Bronchial epithelial cell (primary cell): ENCODE measurements around the gene EVA1C. TPM values are rescaled to one million over a fixed set of nuclear protein-coding genes. Genes with fewer than 3 reads are reported as not detected.

Experiments
- DNase-seq: peaks from one replicate; pipeline ENCODE4 v3.0.0-alpha.2; 2010; ENCODE audit warnings: low read depth
- FAIRE-seq: peaks from 2 replicates; lab custom pipeline; 2011; peaks lifted over from hg19 to GRCh38; lab: Jason Lieb, UNC
- H3K27me3 ChIP-seq: 2 replicates; pipeline ENCODE4 v1.5.1; 2011; ENCODE audit warnings: low read length; ENCODE audit not compliant: control insufficient read depth, insufficient read depth
- H3K36me3 ChIP-seq: 2 replicates; pipeline ENCODE4 v1.5.1; 2011; ENCODE audit warnings: low read length; ENCODE audit not compliant: control insufficient read depth, insufficient read depth
- H3K4me3 ChIP-seq: 2 replicates; pipeline ENCODE4 v1.5.1; 2011; ENCODE audit warnings: mild to moderate bottlenecking, low read depth, low read length, control low read depth
- CTCF ChIP-seq: IDR thresholded peaks from 2 replicates; pipeline ENCODE4 v1.5.1; 2011; ENCODE audit warnings: mild to moderate bottlenecking, moderate library complexity, low read length, control low read depth, inconsistent platforms; ENCODE audit not compliant: insufficient read depth, severe bottlenecking
- total RNA-seq: library from RNA; depleted of rRNA; stranded (reverse); fragments of >200 nt; gene quantifications from 2 replicates; pipeline ENCODE4 v1.2.1, GENCODE V29; 2014

EVA1C gene
- total RNA-seq, 1 donor from 2014 or later: 9.0 TPM

DNA sequence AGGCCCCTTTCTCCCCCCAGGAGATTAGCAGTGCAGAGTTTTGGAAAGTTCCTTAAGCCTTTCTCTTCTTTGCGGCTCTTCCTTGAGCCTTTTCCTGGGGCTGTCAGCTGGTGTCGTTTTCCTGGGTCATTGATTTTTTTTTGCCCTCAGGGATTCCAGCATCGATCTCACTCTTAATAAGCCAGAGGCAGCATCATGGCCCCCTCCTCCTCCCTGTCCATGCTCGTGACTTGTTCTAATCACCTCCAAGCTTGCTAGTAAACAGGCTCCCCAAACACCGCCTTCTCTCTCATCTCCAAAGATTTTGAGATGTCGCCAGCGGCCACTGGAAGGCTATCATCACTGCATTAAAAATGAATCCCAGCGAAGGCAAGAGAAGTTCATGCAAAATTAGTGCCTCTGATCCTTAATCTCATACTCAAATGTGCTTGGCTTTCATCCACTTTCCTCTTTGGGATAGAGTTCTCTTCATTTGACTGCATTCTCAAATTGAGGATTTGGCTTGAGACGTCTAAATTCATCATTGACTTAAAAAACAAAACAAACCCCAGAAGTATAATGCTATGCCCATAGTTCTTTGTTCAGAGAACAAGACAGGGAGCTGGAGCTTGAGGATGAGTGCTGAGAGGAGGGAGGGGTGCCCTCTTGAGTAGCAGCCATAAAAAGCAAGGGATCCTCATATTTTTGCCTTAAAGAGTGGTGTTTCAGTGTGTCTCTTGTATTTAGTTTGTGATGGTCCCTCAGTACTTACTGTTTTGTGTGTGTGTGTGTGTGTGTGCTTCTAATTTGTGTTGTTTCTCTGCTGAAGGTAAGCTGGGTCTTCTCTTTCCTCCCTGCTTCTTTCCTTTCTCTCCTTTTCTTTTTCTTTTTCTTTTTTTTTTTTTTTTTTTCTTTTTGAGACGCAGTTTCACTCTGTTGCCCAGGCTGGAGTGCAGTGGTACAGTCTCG is 3.2 kb downstream of the EVA1C start:
- FAIRE-seq: no peak
- TF ChIP-seq CTCF: no peak

DNA sequence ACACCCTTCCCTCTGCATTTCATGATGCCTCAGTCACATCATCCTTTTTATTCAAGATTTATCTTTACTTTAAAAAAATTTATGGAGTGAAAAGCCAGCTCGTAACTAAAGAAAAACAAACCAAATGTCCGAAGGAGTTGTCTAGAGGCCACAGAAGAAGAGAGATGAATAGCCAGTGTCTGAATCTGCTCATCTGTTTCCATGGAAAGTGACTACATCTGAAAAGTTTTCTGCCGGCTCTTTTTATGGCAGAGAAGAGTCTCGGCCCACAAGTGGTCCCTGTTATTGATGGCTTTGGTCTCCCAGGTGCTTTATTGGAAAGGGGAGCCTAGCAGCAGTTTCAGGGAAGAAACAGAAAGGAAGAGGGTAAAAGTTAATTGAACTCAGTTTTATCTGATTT is 5.6 kb downstream of the EVA1C start:
- Histone ChIP-seq H3K4me3 (no peak overlapping the region), H3K36me3 (peaks cover 2% of the 10 kb centered on the region), H3K27me3 (no peaks in the 10 kb centered on the region)
- FAIRE-seq (no peak), DNase-seq (no peak)
- no peak for TF ChIP-seq CTCF

More for the DNA sequence above, 3.2 kb downstream of the EVA1C start:
- no peaks in the 10 kb centered on the region for H3K27me3 ChIP-seq
- no peak overlapping the region for H3K4me3 ChIP-seq
- H3K36me3 ChIP-seq: peaks cover 2% of the 10 kb centered on the region
- no peak for DNase-seq

DNA sequence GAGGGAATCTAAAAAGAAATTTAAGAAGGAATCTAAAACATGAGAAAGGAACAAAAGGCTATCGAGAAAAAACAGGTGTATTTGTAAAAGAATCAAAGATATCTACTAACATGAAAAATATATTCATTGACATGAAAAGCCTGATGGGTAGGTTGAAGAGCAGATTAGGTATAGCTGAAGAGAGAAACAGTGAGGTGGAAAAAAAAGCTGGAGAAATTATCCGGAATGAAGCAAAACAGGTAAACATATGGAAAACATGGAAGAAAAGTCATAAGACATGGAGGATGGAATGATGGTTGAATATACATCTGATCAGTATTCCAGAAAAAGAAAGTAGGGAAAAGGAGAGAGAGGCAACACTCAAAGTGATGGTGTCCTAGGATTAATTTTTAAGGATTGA is 9.6 kb downstream of the EVA1C start:
- FAIRE-seq (no peak), DNase-seq (no peak)
- no peak overlapping the region for H3K4me3 ChIP-seq
- TF ChIP-seq CTCF: no peak
- H3K36me3 ChIP-seq: no peaks in the 10 kb centered on the region
- H3K27me3 ChIP-seq: no peaks in the 10 kb centered on the region

- H3K4me3 ChIP-seq: no peak overlapping the region
- H3K27me3 ChIP-seq: no peaks in the 10 kb centered on the region
- DNase-seq: peak; percentile 78
- TF ChIP-seq CTCF: no peak
- H3K36me3 ChIP-seq: no peaks in the 10 kb centered on the region
- FAIRE-seq: no peak
These were observed 11.0 kb downstream of the EVA1C start for GRCh38 chr21:32423320-32424190.

- DNase-seq: no peak
- FAIRE-seq: no peak
- no peak for TF ChIP-seq CTCF
- H3K4me3 ChIP-seq: no peak overlapping the region
- H3K36me3 ChIP-seq: no peaks in the 10 kb centered on the region
- H3K27me3 ChIP-seq: no peaks in the 10 kb centered on the region
These were observed 11.7 kb downstream of the EVA1C start for GRCh38 chr21:32424191-32424535.
